Measurements from ENCODE around the gene PTPDC1. TPM values are rescaled to one million over a fixed set of nuclear protein-coding genes. Genes with fewer than 3 reads are reported as not detected.

The PTPDC1 gene, protein sequence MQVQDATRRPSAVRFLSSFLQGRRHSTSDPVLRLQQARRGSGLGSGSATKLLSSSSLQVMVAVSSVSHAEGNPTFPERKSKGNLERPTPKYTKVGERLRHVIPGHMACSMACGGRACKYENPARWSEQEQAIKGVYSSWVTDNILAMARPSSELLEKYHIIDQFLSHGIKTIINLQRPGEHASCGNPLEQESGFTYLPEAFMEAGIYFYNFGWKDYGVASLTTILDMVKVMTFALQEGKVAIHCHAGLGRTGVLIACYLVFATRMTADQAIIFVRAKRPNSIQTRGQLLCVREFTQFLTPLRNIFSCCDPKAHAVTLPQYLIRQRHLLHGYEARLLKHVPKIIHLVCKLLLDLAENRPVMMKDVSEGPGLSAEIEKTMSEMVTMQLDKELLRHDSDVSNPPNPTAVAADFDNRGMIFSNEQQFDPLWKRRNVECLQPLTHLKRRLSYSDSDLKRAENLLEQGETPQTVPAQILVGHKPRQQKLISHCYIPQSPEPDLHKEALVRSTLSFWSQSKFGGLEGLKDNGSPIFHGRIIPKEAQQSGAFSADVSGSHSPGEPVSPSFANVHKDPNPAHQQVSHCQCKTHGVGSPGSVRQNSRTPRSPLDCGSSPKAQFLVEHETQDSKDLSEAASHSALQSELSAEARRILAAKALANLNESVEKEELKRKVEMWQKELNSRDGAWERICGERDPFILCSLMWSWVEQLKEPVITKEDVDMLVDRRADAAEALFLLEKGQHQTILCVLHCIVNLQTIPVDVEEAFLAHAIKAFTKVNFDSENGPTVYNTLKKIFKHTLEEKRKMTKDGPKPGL
- 1 to 10 TPM; 2.6 TPM for total RNA-seq

DNA sequence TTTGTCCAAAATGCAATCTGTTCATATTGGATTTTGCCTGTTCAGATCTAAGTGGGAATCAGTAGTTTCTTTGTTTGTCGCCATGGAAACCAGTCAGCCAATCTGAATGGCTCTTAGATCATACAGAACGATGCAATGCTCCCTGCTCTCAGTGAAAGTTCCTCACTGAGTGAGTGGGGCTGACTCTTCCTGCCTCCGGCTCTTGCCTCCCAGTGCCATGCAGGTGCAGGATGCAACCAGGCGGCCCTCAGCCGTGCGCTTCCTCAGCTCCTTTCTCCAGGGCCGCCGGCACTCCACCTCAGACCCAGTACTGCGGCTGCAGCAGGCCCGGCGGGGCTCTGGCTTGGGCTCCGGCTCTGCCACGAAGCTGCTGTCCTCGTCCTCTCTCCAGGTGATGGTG lies at the start of gene PTPDC1:
Gene PTPDC1 (plus strand): TSS at position 151 of the 400 bp plus-strand sequence. CDS start 67 bp downstream, at position 218.
- no peak within 1 kb of the TSS for H3K4me3 Mint-ChIP-seq
- no peaks in the 10 kb centered on the region for H3K4me1 Mint-ChIP-seq (ENCODE audit: low read depth)
- H3K9me3 Mint-ChIP-seq = no peaks in the 10 kb centered on the region
- no peak within 1 kb of the TSS for H3K27ac Mint-ChIP-seq
- no peaks in the 10 kb centered on the region for H3K27me3 Mint-ChIP-seq (ENCODE audit: low read depth)
- intact Hi-C loops (cut with micrococcal nuclease) = no loop called here
- CTCF ChIA-PET = interaction anchor here (0.6 to 1.6 kb wide), 2 partner anchors 11 to 129 kb away, joined by 3 to 5 read pairs; no protein-coding TSS in a partner anchor
- no peaks in the 10 kb centered on the region for H3K36me3 Mint-ChIP-seq (ENCODE audit: low read depth)
- DNase-seq = no peak

DNA sequence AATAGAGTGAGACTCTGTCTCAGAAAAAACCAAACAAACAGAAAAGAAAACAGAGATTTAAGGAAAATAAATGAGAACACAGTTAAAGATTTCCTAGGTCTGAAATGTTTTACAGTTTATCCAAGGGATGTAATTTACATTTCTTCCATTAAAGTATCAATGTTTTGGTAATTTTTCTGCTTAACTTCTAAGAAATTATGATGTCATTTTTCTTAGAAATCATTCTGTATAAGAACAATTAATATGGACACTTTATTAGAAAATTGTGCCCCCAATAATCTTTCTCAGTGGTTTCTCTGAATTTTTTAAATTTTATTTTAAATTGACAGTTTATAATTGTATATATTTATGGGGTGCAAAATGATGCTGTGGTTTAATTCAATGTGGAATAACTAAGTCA lies 49.8 kb upstream of the PTPDC1 start:
- Mint-ChIP-seq H3K36me3 (ENCODE audit: low read depth) (peaks cover 4% of the 10 kb centered on the region), H3K27ac (no peak overlapping the region), H3K4me1 (ENCODE audit: low read depth) (peaks cover 22% of the 10 kb centered on the region), H3K4me3 (no peak overlapping the region), H3K9me3 (no peaks in the 10 kb centered on the region), H3K27me3 (ENCODE audit: low read depth) (no peaks in the 10 kb centered on the region)
- no peak for DNase-seq
- CTCF ChIA-PET = no interaction called here
- intact Hi-C loops (cut with micrococcal nuclease) = no loop called here

DNA sequence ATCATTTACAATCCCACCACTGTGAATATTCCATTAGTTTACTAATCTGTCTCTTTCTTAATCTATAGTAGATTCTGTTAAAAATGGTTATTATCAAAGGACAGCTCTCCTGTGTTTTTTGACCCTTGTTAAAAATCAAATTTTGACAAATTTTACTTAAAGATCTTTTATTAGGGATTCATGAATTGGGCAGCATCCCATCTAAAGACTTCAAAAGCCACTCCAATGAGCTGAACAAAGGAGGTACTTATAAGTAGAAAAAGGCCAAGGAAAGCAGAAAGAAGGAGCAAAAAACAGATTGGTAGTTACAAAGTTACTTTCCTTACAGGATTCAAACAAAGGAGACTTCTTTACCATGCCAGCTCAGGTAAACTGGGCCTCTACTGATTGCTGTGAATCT lies 44.5 kb upstream of the PTPDC1 start:
- no peaks in the 10 kb centered on the region for H3K27me3 Mint-ChIP-seq (ENCODE audit: low read depth)
- H3K4me3 Mint-ChIP-seq = no peak overlapping the region
- CTCF ChIA-PET = no interaction called here
- H3K4me1 Mint-ChIP-seq (ENCODE audit: low read depth) = no peaks in the 10 kb centered on the region
- H3K9me3 Mint-ChIP-seq = no peaks in the 10 kb centered on the region
- no peak overlapping the region for H3K27ac Mint-ChIP-seq
- DNase-seq = no peak
- peaks cover 2% of the 10 kb centered on the region for H3K36me3 Mint-ChIP-seq (ENCODE audit: low read depth)
- intact Hi-C loops (cut with micrococcal nuclease) = no loop called here

DNA sequence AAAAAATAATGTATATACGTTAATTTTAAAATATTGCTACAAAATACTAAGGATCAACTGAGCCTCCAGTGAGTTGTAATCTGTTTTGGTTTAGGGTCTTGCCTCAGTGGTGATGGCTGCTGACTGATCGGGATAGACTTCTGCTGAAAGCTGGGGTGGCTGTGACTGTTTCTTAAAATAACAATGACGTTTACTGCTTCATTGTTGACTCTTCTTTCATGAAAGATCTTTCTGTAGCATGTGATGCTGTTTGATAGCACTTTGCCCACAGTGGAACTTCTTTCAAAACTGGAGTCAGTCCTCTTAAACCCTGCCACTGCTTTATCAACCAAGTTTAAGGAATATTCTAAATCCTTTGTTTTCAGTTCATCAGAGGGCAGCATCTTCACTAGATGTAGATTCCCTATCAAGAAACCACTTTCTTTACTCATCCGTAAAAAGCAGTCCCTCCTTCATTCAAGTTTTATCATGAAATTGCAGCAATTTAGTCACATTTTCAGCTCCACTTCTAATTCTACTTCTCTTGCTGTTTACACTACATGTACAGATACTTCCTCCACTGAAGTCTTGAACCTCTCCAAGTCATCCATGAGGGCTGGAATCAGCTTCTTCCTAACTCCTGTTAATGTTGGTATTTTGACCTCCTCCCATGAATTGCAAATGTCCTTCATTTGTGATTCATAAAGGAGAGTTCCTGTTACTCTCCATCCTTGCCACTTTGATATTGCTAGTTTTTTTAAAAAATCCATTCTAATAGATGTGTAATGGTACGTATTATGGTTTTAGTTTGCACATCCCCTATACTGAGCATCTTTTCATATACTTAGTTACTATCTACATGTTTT lies 41.5 kb upstream of the PTPDC1 start:
- H3K4me3 Mint-ChIP-seq = no peak overlapping the region
- no peaks in the 10 kb centered on the region for H3K9me3 Mint-ChIP-seq
- peaks cover 4% of the 10 kb centered on the region for H3K36me3 Mint-ChIP-seq (ENCODE audit: low read depth)
- intact Hi-C loops (cut with micrococcal nuclease) = no loop called here
- H3K27me3 Mint-ChIP-seq (ENCODE audit: low read depth) = no peaks in the 10 kb centered on the region
- H3K4me1 Mint-ChIP-seq (ENCODE audit: low read depth) = no peaks in the 10 kb centered on the region
- no peak for DNase-seq
- no peak overlapping the region for H3K27ac Mint-ChIP-seq
- CTCF ChIA-PET = no interaction called here

DNA sequence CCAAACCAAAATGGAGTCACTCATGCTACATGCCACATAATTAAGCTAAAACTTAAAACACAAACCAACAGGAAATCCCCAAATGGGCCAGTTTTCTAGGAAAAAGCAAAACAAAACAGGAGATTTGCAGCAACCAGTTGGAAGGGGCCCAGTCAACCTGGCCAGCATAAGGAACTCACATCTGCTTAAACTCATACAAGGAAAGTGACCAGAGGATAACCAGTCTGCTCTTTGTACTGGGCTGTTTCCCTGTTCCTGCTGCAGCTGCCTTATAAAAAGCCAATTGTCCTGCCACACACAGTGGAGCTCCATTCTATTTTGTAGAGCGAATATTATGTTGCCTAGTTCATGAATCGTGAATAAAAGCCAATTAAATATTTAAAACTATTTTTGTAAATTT lies 29.5 kb upstream of the PTPDC1 start:
- intact Hi-C loops (cut with micrococcal nuclease) = no loop called here
- no peak for DNase-seq
- Mint-ChIP-seq H3K27me3 (ENCODE audit: low read depth) (no peaks in the 10 kb centered on the region), H3K4me3 (no peak overlapping the region), H3K9me3 (peaks cover 8% of the 10 kb centered on the region), H3K4me1 (ENCODE audit: low read depth) (no peaks in the 10 kb centered on the region), H3K27ac (no peak overlapping the region), H3K36me3 (ENCODE audit: low read depth) (peaks cover 4% of the 10 kb centered on the region)
- CTCF ChIA-PET = interaction anchor here (0.8 to 1.1 kb wide), 2 partner anchors 10 to 159 kb away, joined by 4 to 5 read pairs; no protein-coding TSS in a partner anchor

DNA sequence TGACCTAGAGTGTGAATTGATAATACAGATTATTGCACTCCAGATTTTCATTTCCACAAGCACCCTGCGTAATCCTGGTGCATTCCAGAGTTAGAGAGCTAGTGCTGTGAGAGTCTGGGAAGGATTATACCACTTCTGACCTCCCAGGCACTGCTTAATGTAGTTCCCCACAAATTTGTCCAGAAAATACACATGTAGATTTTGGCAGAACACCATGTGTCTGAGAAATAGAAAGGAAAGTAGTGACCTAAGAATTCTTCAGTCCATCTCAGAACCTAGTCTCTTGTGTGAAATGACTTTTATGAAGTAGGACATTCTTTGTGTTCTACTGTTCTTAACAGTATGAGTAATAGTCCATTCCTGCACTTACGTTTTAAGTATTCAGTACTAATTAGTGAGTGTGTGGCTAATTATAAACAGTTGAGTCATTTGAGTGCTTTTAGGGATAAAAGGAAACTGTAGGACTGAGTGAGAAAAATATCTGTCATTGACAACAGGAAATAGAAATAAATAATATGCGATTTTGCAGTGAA lies 27.8 kb upstream of the PTPDC1 start:
- Mint-ChIP-seq H3K4me1 (ENCODE audit: low read depth) (no peaks in the 10 kb centered on the region), H3K36me3 (ENCODE audit: low read depth) (peaks cover 5% of the 10 kb centered on the region), H3K27ac (no peak overlapping the region), H3K4me3 (no peak overlapping the region), H3K9me3 (peaks cover 7% of the 10 kb centered on the region), H3K27me3 (ENCODE audit: low read depth) (no peaks in the 10 kb centered on the region)
- CTCF ChIA-PET = interaction anchor here (0.6 to 0.7 kb wide), 2 partner anchors 101 to 157 kb away, joined by 3 read pairs; no protein-coding TSS in a partner anchor
- no peak for DNase-seq
- intact Hi-C loops (cut with micrococcal nuclease) = no loop called here

DNA sequence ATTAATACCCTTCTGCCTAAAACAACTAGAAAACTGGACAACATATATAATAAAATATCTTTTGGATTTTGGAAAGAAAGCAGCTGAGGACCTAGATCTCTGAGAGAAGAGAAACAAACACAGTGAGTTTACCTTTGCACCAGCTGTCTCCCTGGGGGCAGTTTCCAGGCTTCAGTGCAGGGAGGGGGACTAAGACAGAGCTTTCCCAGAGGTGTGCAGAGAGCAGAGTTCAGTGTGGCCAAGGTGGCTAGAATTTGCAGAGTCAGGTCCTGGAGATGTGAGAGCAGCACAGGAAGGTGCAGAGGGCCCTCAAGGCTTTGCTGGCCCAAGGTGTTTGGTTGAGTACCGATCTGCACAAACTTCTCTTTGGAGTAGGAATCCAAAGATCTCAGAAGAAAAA lies 26.3 kb upstream of the PTPDC1 start:
- no peaks in the 10 kb centered on the region for H3K27me3 Mint-ChIP-seq (ENCODE audit: low read depth)
- H3K36me3 Mint-ChIP-seq (ENCODE audit: low read depth) = peaks cover 5% of the 10 kb centered on the region
- peaks cover 18% of the 10 kb centered on the region for H3K9me3 Mint-ChIP-seq
- H3K27ac Mint-ChIP-seq = no peak overlapping the region
- CTCF ChIA-PET = interaction anchor here (1.1 to 1.2 kb wide), 2 partner anchors 10 to 655 kb away, joined by 3 read pairs; no protein-coding TSS in a partner anchor
- no peak for DNase-seq
- H3K4me3 Mint-ChIP-seq = no peak overlapping the region
- no peaks in the 10 kb centered on the region for H3K4me1 Mint-ChIP-seq (ENCODE audit: low read depth)
- intact Hi-C loops (cut with micrococcal nuclease) = no loop called here

DNA sequence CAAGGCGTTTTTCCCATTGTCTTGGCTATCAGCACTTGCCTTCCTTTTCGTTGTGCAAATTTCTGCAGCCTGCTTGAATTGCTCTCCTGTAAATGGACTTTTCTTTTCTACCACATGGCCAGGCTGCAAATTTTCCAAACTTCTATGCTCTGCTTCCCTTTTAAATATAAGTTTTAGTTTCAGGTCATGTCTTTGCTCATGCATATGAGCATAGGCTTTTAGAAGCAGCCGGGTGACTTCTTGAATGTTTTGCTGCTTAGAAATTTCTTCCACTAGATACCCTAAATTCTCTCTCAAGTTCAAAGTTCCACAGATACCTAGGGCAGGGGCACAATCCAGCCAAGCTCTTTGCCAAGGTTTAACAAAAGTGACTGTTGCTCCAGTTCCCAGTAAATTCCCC lies 22.4 kb upstream of the PTPDC1 start:
- Mint-ChIP-seq H3K27me3 (ENCODE audit: low read depth) (no peaks in the 10 kb centered on the region), H3K4me1 (ENCODE audit: low read depth) (no peaks in the 10 kb centered on the region), H3K4me3 (no peak overlapping the region), H3K36me3 (ENCODE audit: low read depth) (peaks cover 5% of the 10 kb centered on the region), H3K27ac (no peak overlapping the region), H3K9me3 (peaks cover 18% of the 10 kb centered on the region)
- CTCF ChIA-PET = interaction anchor here (0.9 to 8.6 kb wide), 2 partner anchors 47 to 151 kb away, joined by 4 to 156 read pairs; no protein-coding TSS in a partner anchor
- intact Hi-C loops (cut with micrococcal nuclease) = no loop called here
- DNase-seq = no peak

DNA sequence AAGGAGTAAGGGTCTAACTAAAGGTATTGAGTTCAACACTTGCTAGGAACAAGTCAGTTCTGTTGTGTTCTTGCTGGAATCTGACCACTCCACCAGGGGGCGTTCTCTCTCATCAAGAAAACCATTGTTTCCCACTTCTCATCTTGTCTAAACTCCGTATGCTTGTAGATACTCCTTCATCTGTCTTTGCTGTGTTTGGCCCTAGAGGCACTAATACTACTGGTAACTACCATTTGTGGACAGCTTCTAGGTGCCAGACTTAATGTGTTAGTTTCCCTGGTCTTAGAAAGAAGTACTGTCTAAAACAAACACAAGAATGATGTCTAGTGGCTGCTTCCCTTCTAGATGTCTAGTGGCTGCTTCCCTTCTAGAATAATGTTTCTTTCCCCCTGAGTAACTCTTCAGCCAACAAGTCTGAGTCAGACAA lies 18.7 kb upstream of the PTPDC1 start:
- no peak overlapping the region for H3K27ac Mint-ChIP-seq
- CTCF ChIA-PET = interaction anchor here (0.8 to 8.6 kb wide), 14 partner anchors 9 to 163 kb away, joined by 3 to 156 read pairs (median 4); no protein-coding TSS in a partner anchor
- no peaks in the 10 kb centered on the region for H3K4me1 Mint-ChIP-seq (ENCODE audit: low read depth)
- no peaks in the 10 kb centered on the region for H3K27me3 Mint-ChIP-seq (ENCODE audit: low read depth)
- H3K9me3 Mint-ChIP-seq = peaks cover 18% of the 10 kb centered on the region
- peak; percentile 86 for DNase-seq
- H3K36me3 Mint-ChIP-seq (ENCODE audit: low read depth) = peaks cover 6% of the 10 kb centered on the region
- intact Hi-C loops (cut with micrococcal nuclease) = loop anchor here (1.0 to 5.0 kb wide), 2 partner anchors 148 to 537 kb away; no protein-coding TSS in a partner anchor
- no peak overlapping the region for H3K4me3 Mint-ChIP-seq

DNA sequence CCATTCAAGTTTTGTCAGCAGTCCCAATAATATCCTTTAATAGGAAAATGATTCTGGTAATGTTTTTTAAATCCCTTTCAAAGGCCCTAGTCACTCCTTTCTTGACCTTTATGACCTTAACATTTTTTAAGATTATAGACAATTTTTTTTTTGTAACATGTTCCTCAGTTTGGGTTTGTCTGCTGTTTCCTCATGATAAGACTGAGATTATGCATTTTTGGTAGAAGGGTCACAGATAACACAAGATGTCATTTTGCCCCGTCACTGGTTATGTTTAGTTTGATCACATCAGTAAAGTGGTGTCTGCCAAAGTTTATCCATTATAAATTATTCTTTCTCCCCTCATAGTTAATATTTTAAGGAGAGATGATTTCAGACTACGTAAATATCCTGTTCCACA lies 16.0 kb upstream of the PTPDC1 start:
- Mint-ChIP-seq H3K4me3 (no peak overlapping the region), H3K9me3 (no peaks in the 10 kb centered on the region), H3K36me3 (ENCODE audit: low read depth) (peaks cover 11% of the 10 kb centered on the region), H3K4me1 (ENCODE audit: low read depth) (no peaks in the 10 kb centered on the region), H3K27ac (no peak overlapping the region), H3K27me3 (ENCODE audit: low read depth) (no peaks in the 10 kb centered on the region)
- CTCF ChIA-PET = interaction anchor here (1.2 kb wide), 1 partner anchor 145 kb away, joined by 4 read pairs; no protein-coding TSS in a partner anchor
- no peak for DNase-seq
- intact Hi-C loops (cut with micrococcal nuclease) = loop anchor here (5.0 kb wide), 1 partner anchor 534 kb away; no protein-coding TSS in a partner anchor

DNA sequence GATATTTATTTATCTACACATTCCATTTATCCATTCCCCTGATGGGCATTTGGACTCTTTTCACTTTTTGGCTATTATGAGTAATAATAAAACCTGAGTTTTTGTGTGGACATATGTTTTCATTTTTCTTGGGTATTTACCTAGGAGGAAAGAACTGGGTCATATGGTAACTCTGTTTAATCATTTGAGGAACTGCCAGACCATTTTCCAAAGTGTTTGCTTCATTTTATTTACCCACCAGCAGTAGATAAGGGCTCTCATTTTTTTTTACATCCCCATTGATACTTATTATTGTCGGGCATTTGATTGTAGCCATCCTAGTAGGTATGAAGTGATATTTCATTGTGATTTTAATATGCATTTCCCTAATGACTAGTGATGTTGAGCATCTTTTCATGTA lies 7.7 kb upstream of the PTPDC1 start:
- CTCF ChIA-PET = interaction anchor here (1.6 kb wide), 1 partner anchor 137 kb away, joined by 3 read pairs; no protein-coding TSS in a partner anchor
- Mint-ChIP-seq H3K27ac (no peak overlapping the region), H3K4me3 (no peak overlapping the region), H3K4me1 (ENCODE audit: low read depth) (no peaks in the 10 kb centered on the region), H3K27me3 (ENCODE audit: low read depth) (no peaks in the 10 kb centered on the region), H3K36me3 (ENCODE audit: low read depth) (peaks cover 2% of the 10 kb centered on the region), H3K9me3 (no peaks in the 10 kb centered on the region)
- intact Hi-C loops (cut with micrococcal nuclease) = no loop called here
- DNase-seq = no peak

Measured in activated naive CD4-positive, alpha-beta T cell treated with anti-CD3 and anti-CD28 coated beads for 36 hours (primary cell).